ENCODE results near the gene PLEKHG3. TPM values are rescaled to one million over a fixed set of nuclear protein-coding genes. Genes with fewer than 3 reads are reported as not detected.

The PLEKHG3 gene
- total RNA-seq, 1 donor from 2014 or later: 81.0 TPM

DNA sequence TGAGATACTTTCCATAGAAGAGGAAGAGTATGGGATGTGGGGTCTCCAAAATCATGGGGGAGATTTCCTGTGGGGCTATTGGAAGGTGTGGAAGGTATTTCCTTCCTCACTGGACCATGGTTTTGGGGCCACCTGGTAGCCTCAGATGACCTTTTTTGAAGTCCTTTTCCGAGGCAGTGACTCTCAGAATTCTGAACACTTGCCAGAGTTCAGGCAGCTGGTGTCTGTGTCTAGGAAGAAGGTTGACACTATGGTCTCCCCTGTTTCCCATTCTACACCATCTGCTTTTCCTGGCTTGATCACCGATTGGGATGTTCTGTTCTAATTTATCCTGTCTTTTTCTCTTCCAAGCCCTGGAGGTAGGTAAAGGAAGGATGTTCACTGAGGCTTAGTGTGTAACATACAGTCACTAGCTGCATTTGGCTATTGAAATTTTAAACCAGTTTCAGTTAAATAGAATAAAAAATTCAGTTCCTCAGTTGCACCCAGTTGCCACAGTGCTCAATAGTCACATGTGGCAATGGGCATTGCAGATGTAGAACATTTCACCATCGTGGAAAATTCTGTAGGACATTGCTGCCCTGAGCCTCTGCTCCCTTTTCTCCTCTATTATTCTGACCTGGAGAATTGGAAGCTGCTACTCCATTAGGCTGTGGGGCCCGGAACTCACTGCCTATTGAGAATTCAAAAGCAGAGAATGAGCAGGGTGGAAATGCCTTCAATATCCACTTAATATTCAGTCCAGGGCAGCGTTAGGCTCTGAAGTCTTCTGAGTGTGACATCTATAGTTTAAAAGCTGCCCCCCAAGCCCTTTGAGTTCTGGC lies 11.0 kb upstream of the PLEKHG3 start:
- peaks cover 73% of the 10 kb centered on the region for H3K27me3 Mint-ChIP-seq
- H3K4me1 Mint-ChIP-seq (ENCODE audit: low read depth): peaks cover 16% of the 10 kb centered on the region
- no peak overlapping the region for H3K27ac Mint-ChIP-seq
- TF ChIP-seq, protein P1, sequence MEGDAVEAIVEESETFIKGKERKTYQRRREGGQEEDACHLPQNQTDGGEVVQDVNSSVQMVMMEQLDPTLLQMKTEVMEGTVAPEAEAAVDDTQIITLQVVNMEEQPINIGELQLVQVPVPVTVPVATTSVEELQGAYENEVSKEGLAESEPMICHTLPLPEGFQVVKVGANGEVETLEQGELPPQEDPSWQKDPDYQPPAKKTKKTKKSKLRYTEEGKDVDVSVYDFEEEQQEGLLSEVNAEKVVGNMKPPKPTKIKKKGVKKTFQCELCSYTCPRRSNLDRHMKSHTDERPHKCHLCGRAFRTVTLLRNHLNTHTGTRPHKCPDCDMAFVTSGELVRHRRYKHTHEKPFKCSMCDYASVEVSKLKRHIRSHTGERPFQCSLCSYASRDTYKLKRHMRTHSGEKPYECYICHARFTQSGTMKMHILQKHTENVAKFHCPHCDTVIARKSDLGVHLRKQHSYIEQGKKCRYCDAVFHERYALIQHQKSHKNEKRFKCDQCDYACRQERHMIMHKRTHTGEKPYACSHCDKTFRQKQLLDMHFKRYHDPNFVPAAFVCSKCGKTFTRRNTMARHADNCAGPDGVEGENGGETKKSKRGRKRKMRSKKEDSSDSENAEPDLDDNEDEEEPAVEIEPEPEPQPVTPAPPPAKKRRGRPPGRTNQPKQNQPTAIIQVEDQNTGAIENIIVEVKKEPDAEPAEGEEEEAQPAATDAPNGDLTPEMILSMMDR (IDR thresholded peaks at IDR 0.05; ENCODE audit: unreplicated experiment): no peak
- DNase-seq (ENCODE audit: low spot score, unreplicated experiment): no peak
- no peaks in the 10 kb centered on the region for H3K9me3 Mint-ChIP-seq (ENCODE audit: low read depth)
- H3K36me3 Mint-ChIP-seq (ENCODE audit: insufficient read depth): no peaks in the 10 kb centered on the region
- no peak overlapping the region for H3K4me3 Mint-ChIP-seq (ENCODE audit: low read depth)

DNA sequence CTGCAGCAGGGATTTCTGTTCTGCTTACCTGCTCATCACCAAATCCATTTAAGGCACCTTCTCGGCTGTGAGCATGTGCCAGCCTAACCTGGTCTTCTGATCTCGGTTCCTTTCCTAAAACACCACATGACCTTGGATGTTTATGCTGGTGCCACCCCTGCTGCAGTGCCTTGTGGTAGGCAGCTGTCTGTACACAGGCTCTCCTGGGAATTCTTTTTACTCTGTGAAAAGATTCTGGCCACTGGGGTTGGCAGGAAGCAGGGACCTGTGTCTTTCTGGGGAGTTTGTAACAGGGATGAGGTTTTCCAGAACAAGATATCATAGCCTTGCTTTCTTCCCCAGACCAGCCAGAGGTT lies 10.4 kb upstream of the PLEKHG3 start:
- TF ChIP-seq, protein P1 (IDR thresholded peaks at IDR 0.05; ENCODE audit: unreplicated experiment): no peak
- Mint-ChIP-seq H3K9me3 (ENCODE audit: low read depth) (no peaks in the 10 kb centered on the region), H3K27ac (no peak overlapping the region), H3K27me3 (peaks cover 73% of the 10 kb centered on the region), H3K4me3 (ENCODE audit: low read depth) (no peak overlapping the region), H3K36me3 (ENCODE audit: insufficient read depth) (no peaks in the 10 kb centered on the region), H3K4me1 (ENCODE audit: low read depth) (peaks cover 17% of the 10 kb centered on the region)
- no peak for DNase-seq (ENCODE audit: low spot score, unreplicated experiment)

DNA sequence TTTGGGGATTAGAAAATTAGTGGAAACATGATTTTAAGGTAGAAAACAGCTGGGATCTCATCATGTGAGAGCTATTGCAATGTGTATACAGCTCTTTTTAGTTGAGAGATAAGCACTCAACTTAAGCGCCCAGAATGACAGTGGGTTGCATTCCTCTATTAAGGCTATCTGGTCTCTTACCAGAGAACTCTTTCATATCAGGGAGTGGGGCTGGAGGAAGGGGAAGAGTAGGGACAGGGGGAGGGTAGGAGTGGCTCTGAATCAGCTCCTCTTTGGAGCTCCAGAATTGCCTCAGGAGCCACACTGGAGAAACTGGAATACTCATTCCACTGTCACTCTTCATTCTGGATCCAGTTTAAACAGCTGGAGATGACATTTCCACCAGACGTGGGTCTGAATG lies 9.2 kb upstream of the PLEKHG3 start:
- Mint-ChIP-seq H3K4me3 (ENCODE audit: low read depth) (no peak overlapping the region), H3K4me1 (ENCODE audit: low read depth) (peaks cover 14% of the 10 kb centered on the region), H3K36me3 (ENCODE audit: insufficient read depth) (no peaks in the 10 kb centered on the region), H3K27me3 (peaks cover 66% of the 10 kb centered on the region), H3K9me3 (ENCODE audit: low read depth) (no peaks in the 10 kb centered on the region), H3K27ac (no peak overlapping the region)
- no peak for DNase-seq (ENCODE audit: low spot score, unreplicated experiment)
- TF ChIP-seq, protein P1 (IDR thresholded peaks at IDR 0.05; ENCODE audit: unreplicated experiment): no peak

DNA sequence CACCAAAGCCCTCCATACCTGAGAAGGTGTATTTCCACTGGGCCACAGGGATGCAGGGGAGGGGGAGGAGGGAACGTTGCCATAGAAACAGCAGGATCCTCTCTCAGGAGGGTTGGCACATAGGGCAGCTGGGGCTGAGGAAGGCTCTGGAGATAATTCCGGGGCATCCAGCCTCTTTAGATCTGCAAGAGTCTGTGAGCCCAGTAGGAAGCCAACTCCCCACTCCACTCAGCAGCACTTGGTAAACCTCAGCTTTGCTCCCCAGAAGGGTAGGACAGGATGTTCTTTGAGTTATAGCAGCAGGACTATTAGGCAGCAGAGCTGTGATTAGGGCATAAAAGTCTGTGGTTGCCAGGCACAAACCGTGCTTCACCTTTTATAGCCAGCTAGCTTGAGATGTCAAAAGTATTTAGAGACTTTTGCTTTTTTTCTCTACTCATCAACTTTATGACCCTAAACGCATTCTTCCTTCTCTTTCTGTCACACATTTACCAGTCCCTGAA lies 7.8 kb upstream of the PLEKHG3 start:
- no peak overlapping the region for H3K27ac Mint-ChIP-seq
- H3K36me3 Mint-ChIP-seq (ENCODE audit: insufficient read depth): no peaks in the 10 kb centered on the region
- DNase-seq (ENCODE audit: low spot score, unreplicated experiment): no peak
- H3K27me3 Mint-ChIP-seq: peaks cover 77% of the 10 kb centered on the region
- no peaks in the 10 kb centered on the region for H3K9me3 Mint-ChIP-seq (ENCODE audit: low read depth)
- H3K4me1 Mint-ChIP-seq (ENCODE audit: low read depth): peaks cover 14% of the 10 kb centered on the region
- TF ChIP-seq, protein P1 (IDR thresholded peaks at IDR 0.05; ENCODE audit: unreplicated experiment): no peak
- H3K4me3 Mint-ChIP-seq (ENCODE audit: low read depth): no peak overlapping the region

DNA sequence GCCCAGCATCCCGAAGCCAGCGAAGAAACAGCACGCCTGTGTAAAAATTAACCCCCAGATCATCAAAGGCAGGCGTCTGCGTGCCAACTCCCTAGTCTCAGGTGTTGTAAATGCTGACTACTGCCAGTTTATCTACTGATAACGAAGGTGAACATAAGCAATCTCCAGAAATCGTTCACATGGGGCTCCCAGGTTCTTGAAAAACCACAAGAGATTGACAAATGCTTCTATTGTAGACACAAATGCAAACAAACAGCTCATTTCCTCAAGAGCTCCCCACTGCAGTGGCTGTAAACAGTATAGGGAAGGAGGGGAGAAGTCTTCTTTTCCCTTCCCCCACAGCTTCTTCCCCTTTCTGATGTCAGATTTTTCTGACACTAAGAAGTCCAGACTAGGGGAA lies 5.3 kb upstream of the PLEKHG3 start:
- Mint-ChIP-seq H3K36me3 (ENCODE audit: insufficient read depth) (no peaks in the 10 kb centered on the region), H3K4me1 (ENCODE audit: low read depth) (peaks cover 27% of the 10 kb centered on the region), H3K27me3 (peaks cover 71% of the 10 kb centered on the region), H3K27ac (peak overlapping the region; percentile 74), H3K9me3 (ENCODE audit: low read depth) (no peaks in the 10 kb centered on the region), H3K4me3 (ENCODE audit: low read depth) (peak overlapping the region; percentile 9)
- no peak for DNase-seq (ENCODE audit: low spot score, unreplicated experiment)
- TF ChIP-seq, protein P1 (IDR thresholded peaks at IDR 0.05; ENCODE audit: unreplicated experiment): no peak
